ENCODE results near the gene NKX2-2.
"Not testable (repeated sequence)": the region's sequence is repeated elsewhere in the genome, so short reads cannot be mapped to it uniquely, and the experiment has no call there.

The NKX2-2 gene

GRCh38 chr20:21508230-21509078, 5.4 kb downstream of the NKX2-2 start:
- DNase-seq, result no peak

DNA sequence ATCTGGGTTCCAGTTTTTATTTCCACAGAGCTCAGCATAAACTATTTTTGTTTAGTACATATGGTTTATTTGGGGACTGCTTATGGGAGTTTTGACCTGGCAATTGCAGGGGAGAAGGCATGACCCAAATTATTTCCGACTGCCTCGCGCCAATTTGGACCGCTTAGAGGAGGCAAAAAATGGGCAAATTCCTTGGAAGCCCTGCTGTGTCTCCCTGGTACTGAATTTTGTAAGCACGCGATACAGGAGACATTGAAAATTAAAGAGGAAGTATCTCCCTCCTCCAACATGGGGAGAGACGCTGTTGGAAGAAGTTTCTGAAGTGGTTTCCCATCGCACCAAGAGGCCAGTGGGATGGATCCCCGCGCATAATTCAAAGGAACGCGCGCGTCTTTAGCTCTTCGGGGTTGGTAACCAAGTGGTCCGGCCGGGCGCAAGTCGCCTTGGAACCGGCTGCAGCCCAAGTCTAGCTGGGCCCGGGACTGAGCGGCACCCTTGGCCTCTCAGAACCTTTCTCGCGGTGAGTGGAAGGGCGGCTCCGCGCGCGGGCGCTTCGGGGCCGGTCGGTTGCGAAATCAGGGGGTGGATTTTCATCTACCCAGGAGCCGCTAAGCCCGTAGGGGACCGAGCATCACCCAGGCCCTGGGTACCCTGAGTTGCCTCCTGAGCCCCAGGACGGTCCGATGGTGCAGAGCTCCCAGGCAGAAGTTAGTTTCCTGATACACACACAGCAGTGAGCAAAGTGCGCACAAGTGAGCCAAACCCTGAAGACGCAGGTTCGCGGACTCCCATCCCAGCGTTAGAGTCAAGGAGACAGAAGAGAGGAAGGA, 6.2 kb downstream of the NKX2-2 start:
- no peak for DNase-seq

GRCh38 chr20:21505810-21506530, 7.9 kb downstream of the NKX2-2 start:
- peak; percentile 6 for DNase-seq

DNA sequence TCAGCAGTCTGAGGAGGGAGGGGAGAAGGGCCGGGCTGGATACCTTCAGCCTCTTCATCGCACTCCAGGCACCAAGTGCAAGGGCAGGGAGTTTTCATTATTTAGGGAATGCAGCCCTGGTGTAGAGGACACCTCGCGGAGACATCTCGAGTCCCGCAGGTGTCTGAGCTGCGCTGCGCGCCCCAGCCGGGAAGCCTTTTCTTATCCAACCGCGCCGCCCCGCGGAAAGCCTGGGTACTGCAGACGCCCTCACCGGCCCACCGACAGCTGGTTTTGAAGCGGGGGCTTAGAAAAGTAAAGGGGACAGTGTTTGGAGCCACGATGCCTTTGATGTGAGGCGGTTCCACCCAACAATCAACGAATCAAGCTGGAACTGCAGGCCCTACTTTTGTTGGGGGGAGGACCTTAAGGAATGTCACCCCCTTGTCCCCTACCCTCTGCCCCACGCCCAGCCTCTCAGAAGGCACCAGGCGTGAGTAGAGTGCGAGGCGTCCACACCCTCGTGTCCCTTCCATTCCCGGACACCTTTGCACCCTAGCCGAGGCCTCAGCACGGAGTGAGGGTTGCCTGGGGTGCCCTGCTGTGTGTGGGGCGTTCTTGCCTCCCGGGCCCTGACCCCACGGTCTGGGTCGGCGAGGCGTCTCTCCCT, 8.6 kb downstream of the NKX2-2 start:
- no peak for DNase-seq

GRCh38 chr20:21504323-21504722, 9.5 kb downstream of the NKX2-2 start:
- DNase-seq, result no peak

- no peak for DNase-seq
These were observed 10.5 kb downstream of the NKX2-2 start for GRCh38 chr20:21503345-21503744.

DNA sequence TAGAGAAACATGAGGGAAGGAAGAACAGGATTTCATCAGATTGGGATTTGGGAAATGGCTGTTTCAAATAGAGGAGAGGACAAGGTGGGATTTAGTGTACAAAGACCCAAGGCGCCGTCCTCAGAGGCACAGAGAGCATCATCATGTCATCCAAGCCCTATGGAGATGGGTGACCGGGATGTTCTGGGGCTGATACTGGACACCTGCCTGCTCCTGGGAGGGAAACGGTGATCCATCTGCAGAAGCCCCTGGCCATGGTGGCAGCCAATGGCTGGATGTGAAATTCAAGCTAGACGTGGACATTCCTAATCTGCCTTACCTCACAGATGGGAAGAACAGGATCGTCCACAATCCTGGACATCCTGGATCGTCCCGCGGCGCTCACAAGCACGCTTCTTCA, 12.7 kb downstream of the NKX2-2 start:
- no peak for DNase-seq

- DNase-seq, result no peak
These were observed 13.3 kb downstream of the NKX2-2 start for GRCh38 chr20:21500599-21500998.

- DNase-seq, result no peak
These were observed 14.2 kb downstream of the NKX2-2 start for GRCh38 chr20:21499641-21500040.

DNA sequence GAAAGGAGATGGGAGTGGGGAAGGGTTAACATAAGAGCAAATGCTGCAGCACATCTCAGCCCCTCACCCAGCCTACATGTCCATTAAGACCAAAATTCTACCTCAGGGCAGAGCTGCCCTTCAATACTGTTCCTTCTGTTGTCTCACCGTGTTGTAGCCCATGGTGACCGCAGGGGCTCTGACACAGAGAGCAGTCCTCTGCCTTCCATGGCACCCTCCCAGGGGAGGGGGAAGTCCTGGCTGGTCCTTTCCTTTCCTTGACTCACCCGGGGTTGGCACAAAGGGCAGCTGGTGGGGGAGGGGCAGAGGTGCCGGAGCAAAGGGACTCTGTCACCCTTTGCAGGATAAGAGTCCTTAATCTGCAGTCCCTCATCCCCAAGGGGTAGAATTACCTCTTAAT, 15.2 kb downstream of the NKX2-2 start:
- no peak for DNase-seq

GRCh38 chr20:21498195-21498594, 15.7 kb downstream of the NKX2-2 start:
- no peak for DNase-seq

DNA sequence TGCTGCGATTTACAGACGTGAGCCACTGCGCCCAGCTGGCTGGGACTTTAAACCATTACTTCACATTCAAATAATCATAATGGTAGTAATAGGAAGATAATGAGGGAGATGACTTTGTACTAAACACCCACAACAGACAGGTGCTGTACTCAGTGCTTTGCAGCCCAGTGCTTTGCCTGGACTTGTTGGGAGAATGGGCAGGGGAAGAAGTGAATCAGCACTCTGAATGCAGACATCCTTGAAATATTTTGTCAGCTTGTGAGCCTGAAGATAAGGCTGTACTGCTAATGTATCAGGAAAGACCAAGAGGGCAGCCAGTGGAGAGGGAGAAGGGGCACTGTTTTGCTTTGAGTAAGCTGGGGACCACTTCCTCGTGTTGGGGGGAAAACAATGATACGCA, 17.4 kb downstream of the NKX2-2 start:
- no peak for DNase-seq

GRCh38 chr20:21493049-21493448, 20.8 kb downstream of the NKX2-2 start:
- no peak for DNase-seq

GRCh38 chr20:21490105-21490504, 23.8 kb downstream of the NKX2-2 start:
- DNase-seq, result no peak

GRCh38 chr20:21480144-21480543, 33.7 kb downstream of the NKX2-2 start:
- not testable (repeated sequence) for DNase-seq

GRCh38 chr20:21465799-21466198, 48.1 kb downstream of the NKX2-2 start:
- no peak for DNase-seq

- no peak for DNase-seq
These were observed 48.9 kb downstream of the NKX2-2 start for GRCh38 chr20:21464916-21465315.

All from GF-D8 (cell line).